IPS-15b (cell line): Measurements from ENCODE around the gene GNG12.
A peak's percentile ranks its signal among the peaks of the same experiment; 100 is the strongest.

Source experiments
- H3K27me3 ChIP-seq: one replicate; pipeline ENCODE4 v1.6.1; 2013; ENCODE audit warnings: low read length; ENCODE audit not compliant: control insufficient read depth, insufficient read depth
- H3K36me3 ChIP-seq: one replicate; pipeline ENCODE4 v1.6.1; 2013; ENCODE audit warnings: low read length; ENCODE audit not compliant: control insufficient read depth, insufficient read depth
- H3K4me1 ChIP-seq: one replicate; pipeline ENCODE4 v1.6.1; 2013; ENCODE audit warnings: mild to moderate bottlenecking, low read length; ENCODE audit not compliant: control insufficient read depth, insufficient read depth
- H3K4me3 ChIP-seq: one replicate; pipeline ENCODE4 v1.5.1; 2013; ENCODE audit warnings: low read depth, low read length
- H3K9ac ChIP-seq: one replicate; pipeline ENCODE4 v1.6.1; 2013; ENCODE audit warnings: low read depth, mild to moderate bottlenecking, low read length
- H3K9me3 ChIP-seq: one replicate; pipeline ENCODE4 v1.6.1; 2013; ENCODE audit warnings: mild to moderate bottlenecking, low read length; ENCODE audit not compliant: control insufficient read depth, insufficient read depth

The GNG12 gene

DNA sequence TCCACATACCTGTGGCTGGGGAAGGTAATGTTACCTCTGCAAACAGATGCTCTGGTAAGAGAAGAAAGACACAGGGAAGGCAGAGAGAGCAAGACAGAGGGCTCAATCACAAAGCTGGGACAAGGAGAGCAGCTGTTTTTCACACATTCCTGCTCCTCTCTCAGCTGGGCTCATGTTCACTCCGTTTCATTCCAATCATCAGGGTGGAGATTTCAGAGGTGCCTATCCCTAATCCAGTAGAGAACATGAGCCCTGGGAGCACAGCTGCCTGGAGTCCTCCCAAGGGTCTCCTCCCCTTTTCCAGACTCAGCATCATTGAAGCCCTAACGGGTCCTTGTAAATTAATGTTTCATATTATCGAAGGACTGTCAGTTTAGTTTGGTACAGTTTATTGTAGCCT lies 128.9 kb downstream of the GNG12 start:
- Histone ChIP-seq H3K36me3 (no peaks in the 10 kb centered on the region), H3K9ac (no peak overlapping the region), H3K9me3 (no peaks in the 10 kb centered on the region), H3K27me3 (no peaks in the 10 kb centered on the region), H3K4me1 (peaks cover 4% of the 10 kb centered on the region), H3K4me3 (no peak overlapping the region)

GRCh38 chr1:67701876-67702275 lies 131.4 kb downstream of the GNG12 start:
- H3K9ac ChIP-seq = no peak overlapping the region
- H3K4me1 ChIP-seq = peaks cover 4% of the 10 kb centered on the region
- no peaks in the 10 kb centered on the region for H3K9me3 ChIP-seq
- no peaks in the 10 kb centered on the region for H3K36me3 ChIP-seq
- no peaks in the 10 kb centered on the region for H3K27me3 ChIP-seq
- no peak overlapping the region for H3K4me3 ChIP-seq

DNA sequence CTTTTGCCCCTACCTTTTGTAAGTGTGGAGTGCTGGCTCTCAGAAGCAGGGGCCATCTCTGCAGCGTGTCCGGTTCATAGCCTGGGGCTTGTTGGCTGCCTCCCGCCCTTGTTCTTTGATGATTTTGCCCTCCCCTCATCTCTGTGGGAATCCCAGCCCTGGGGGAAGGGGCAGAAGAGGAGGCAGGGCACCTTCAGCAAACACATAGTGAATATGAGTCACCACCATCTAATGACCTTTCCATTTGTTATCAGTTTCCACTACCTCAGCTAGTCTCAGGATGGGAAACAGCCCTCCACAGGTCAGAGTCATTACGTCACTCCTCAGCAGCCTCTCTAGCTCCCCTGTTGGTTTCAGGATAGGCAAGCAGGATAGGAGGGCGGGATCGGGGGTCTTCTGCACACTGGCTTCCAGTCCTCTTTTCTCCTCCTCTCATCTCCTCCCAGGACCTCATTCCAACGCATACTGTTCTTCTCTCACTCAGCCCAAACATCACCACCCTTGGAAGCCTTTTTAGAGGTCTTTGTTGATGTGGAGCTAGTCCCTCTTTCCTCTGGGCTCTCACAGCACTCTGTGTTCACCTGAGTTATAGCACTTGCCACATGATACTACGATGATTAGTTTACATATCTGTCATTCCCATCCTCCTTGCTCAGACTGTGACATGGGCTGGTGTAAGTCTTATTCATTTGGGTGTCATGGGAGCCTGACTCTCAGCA lies 132.4 kb downstream of the GNG12 start:
- Histone ChIP-seq H3K9me3 (no peaks in the 10 kb centered on the region), H3K4me3 (no peak overlapping the region), H3K27me3 (no peaks in the 10 kb centered on the region), H3K9ac (no peak overlapping the region), H3K36me3 (no peaks in the 10 kb centered on the region), H3K4me1 (peaks cover 4% of the 10 kb centered on the region)

- no peaks in the 10 kb centered on the region for H3K27me3 ChIP-seq
- H3K9ac ChIP-seq = no peak overlapping the region
- H3K36me3 ChIP-seq = no peaks in the 10 kb centered on the region
- peaks cover 4% of the 10 kb centered on the region for H3K4me1 ChIP-seq
- H3K4me3 ChIP-seq = no peak overlapping the region
- H3K9me3 ChIP-seq = no peaks in the 10 kb centered on the region
These were observed 133.0 kb downstream of the GNG12 start for GRCh38 chr1:67700220-67700619.

- no peak overlapping the region for H3K9ac ChIP-seq
- no peaks in the 10 kb centered on the region for H3K36me3 ChIP-seq
- peaks cover 4% of the 10 kb centered on the region for H3K4me1 ChIP-seq
- H3K9me3 ChIP-seq = no peaks in the 10 kb centered on the region
- no peak overlapping the region for H3K4me3 ChIP-seq
- no peaks in the 10 kb centered on the region for H3K27me3 ChIP-seq
These were observed 136.6 kb downstream of the GNG12 start for GRCh38 chr1:67696708-67697107.

DNA sequence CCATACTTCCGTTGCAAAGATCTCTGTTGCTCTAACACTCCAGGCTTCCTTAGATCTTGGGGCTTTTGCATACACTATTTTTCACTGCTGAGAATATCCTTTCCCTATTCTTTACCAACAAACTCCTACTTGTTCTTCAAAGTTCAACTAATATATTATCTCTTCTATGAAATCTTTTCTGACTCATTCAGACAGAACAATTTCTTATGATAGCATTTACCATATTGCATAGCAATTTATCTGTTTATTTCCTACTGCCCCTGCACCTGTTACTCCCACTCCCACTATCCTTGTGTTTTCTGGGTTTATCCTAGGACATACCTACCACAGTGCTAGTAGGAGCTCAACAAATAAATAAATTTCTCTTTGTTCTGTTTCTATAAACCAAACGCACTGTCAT lies 137.3 kb downstream of the GNG12 start:
- Histone ChIP-seq H3K9me3 (no peaks in the 10 kb centered on the region), H3K9ac (no peak overlapping the region), H3K4me3 (no peak overlapping the region), H3K36me3 (no peaks in the 10 kb centered on the region), H3K4me1 (peaks cover under 1% of the 10 kb centered on the region), H3K27me3 (no peaks in the 10 kb centered on the region)

DNA sequence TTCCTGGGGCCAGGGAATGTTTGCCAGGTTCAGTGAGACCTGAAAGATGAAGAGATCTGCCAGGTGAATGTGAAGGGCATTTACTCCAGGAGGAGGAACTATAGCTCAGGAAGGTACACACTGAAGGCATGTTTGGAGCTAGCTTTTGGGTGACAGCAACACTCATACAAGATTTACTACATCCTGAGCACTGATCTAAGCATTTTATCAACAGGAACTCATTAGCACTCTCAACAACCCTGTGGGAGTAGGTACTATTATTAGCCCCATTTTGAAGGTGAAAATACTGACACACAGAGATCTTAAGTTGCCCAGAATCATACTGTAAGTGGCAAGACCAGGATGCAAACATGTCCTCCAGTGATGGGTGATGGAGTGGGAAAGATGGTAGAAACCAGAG lies 141.6 kb downstream of the GNG12 start:
- H3K27me3 ChIP-seq = no peaks in the 10 kb centered on the region
- no peak overlapping the region for H3K9ac ChIP-seq
- no peak overlapping the region for H3K4me3 ChIP-seq
- H3K9me3 ChIP-seq = no peaks in the 10 kb centered on the region
- H3K4me1 ChIP-seq = no peaks in the 10 kb centered on the region
- H3K36me3 ChIP-seq = peaks cover 10% of the 10 kb centered on the region

GRCh38 chr1:67690411-67690810 lies 142.9 kb downstream of the GNG12 start:
- Histone ChIP-seq H3K4me3 (no peak overlapping the region), H3K9me3 (no peaks in the 10 kb centered on the region), H3K36me3 (peaks cover 10% of the 10 kb centered on the region), H3K4me1 (no peaks in the 10 kb centered on the region), H3K9ac (no peak overlapping the region), H3K27me3 (no peaks in the 10 kb centered on the region)

DNA sequence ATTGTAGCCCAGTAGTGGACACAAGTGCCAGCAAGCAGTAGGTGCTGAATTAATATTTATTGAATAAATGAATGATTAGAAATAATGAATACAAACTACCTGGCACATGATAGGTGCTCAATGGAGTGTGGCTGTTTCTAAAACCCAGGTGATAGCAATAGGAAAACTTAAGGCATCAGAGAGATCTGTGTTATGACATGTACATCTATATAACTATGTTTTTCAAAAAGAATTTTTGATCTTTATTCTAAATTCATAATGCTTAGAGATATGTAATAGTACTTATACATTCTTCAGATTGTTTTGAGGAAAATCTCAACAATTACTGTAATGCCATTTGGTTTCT lies 143.3 kb downstream of the GNG12 start:
- Histone ChIP-seq H3K4me1 (no peaks in the 10 kb centered on the region), H3K9me3 (no peaks in the 10 kb centered on the region), H3K36me3 (peaks cover 10% of the 10 kb centered on the region), H3K4me3 (no peak overlapping the region), H3K9ac (no peak overlapping the region), H3K27me3 (no peaks in the 10 kb centered on the region)

DNA sequence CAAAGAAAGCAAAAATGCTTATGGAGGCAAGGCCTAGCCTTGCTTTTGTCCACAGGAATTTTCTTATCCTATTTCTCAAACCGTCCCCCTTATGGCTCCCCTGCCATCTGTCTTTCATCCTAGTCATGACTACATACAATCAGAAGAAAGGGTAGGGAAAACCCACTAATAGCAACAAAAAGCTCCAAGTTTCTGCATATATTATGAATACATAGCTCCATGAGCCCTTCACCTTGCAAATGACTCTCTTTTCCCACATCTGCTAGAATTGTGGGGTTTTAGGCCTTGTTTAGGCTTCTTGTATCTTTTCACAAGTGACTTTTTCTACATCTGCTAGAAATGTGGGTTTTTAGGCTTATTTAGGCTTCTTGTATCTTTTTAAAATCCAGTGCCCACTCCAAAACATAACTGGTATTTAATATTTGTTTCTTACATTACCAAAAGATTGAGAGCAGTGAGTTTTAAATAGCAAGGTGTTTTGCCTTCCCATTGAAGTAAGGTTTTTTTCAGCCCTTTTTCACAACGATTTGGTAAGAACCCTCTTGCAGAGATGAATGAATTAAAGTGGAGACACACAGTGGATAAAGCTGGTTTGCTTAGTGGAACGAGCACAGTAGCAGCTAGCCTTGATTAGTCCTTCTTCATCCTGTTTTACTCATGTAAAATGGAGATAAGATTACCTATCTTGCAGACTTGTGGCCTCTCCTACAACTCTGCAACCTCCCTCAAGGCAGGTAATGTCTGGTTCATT lies 143.8 kb downstream of the GNG12 start:
- Histone ChIP-seq H3K9me3 (no peaks in the 10 kb centered on the region), H3K36me3 (peaks cover 10% of the 10 kb centered on the region), H3K9ac (no peak overlapping the region), H3K4me1 (peaks cover 2% of the 10 kb centered on the region), H3K27me3 (no peaks in the 10 kb centered on the region), H3K4me3 (no peak overlapping the region)

DNA sequence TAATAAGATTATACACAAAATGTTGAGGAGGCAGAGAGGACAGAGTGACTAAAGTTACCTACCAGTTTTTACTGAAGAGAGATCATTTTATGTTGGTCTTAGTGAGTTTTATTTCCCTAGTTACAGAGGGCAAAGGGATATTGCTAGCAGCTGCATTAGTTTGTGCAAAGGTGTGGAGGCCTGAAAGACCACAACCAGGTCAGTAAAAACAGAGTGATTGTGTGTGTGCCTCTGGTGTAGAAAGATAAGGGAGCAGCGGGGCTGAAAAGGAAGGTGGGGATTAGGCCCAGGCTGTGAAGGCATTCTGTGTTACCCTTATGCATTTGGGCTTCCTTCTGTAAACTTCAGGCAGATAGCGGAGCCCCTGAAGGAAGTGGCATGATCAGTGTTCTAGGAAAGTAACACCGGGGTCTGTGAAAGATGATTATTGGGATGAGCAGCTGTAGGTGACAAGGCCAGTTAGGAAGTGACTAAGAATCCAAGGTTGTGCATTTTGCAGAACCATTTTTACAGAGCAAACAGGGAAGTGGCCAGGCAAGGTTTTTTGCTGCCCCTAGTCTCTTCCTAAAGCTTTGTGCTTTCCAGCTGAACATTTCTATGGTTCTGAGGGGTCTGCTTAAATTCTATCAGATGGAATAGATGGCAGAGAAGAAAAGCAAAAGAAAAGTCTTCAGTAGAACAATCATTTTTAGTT lies 144.6 kb downstream of the GNG12 start:
- Histone ChIP-seq H3K4me3 (no peak overlapping the region), H3K36me3 (peaks cover 10% of the 10 kb centered on the region), H3K4me1 (peaks cover 3% of the 10 kb centered on the region), H3K9me3 (no peaks in the 10 kb centered on the region), H3K27me3 (no peaks in the 10 kb centered on the region), H3K9ac (no peak overlapping the region)

- Histone ChIP-seq H3K27me3 (no peaks in the 10 kb centered on the region), H3K36me3 (peaks cover 10% of the 10 kb centered on the region), H3K9ac (no peak overlapping the region)
These were observed 145.6 kb downstream of the GNG12 start for GRCh38 chr1:67687649-67688048.

More at GRCh38 chr1:67687649-67688048, 145.6 kb downstream of the GNG12 start:
- Histone ChIP-seq H3K4me3 (peak overlapping the region; percentile 88), H3K4me1 (peaks cover 3% of the 10 kb centered on the region), H3K9me3 (no peaks in the 10 kb centered on the region)
